Endothelial cell of umbilical vein (primary cell): ENCODE data around the gene IL6ST. TPM values are rescaled to one million over a fixed set of nuclear protein-coding genes. Genes with fewer than 3 reads are reported as not detected.

Source experiments
- BruUV-seq: library from RNA; stranded (reverse); fragments of 400-500 nt; replicated peaks from 2 replicates; lab custom pipeline; 2021; lab: Mats Ljungman, UMichigan
- CTCF ChIA-PET: fragments of 300-600, 350-600 bp; sonication (Branson Sonifier 250); formaldehyde crosslinking; loops from one replicate; lab custom pipeline; 2021; ENCODE audit warnings: antibody characterized with exemption, inconsistent platforms; lab: Charles Lee
- POLR2A ChIA-PET: fragments of 300-600, 350-600 bp; sonication (Branson Sonifier 250); formaldehyde crosslinking; loops from one replicate; lab custom pipeline; 2021; ENCODE audit warnings: antibody characterized with exemption, inconsistent platforms; lab: Charles Lee
- DNase-seq: peaks from one replicate; pipeline ENCODE4 v3.0.0-alpha.2; 2011; ENCODE audit warnings: low read depth, low spot score
- FAIRE-seq: peaks from 2 replicates; lab custom pipeline; 2011; peaks lifted over from hg19 to GRCh38; lab: Jason Lieb, UNC
- H2AFZ ChIP-seq: 2 replicates; pipeline ENCODE4 v1.6.0; 2012; ENCODE audit warnings: low read depth, low read length, control low read depth, inconsistent platforms
- H3K27ac ChIP-seq: 2 replicates; pipeline ENCODE4 v1.5.1; 2011; ENCODE audit warnings: low read depth, mild to moderate bottlenecking, control low read depth, low read length, moderate library complexity; ENCODE audit not compliant: insufficient read depth
- H3K27me3 ChIP-seq, 2 experiments: 2 replicates each; pipeline versions ENCODE4 v1.6.0 to v1.6.1; 2011; ENCODE audit warnings: low read length in 2 of 2, mixed read lengths in 1 of 2; ENCODE audit not compliant: control insufficient read depth in 2 of 2, insufficient read depth in 2 of 2
- H3K36me3 ChIP-seq, 2 experiments: 2 replicates in 1 of 2; 3 replicates in 1 of 2; pipeline ENCODE4 v1.5.1; 2011; ENCODE audit warnings: low read length in 2 of 2, mild to moderate bottlenecking in 1 of 2, moderate library complexity in 1 of 2; ENCODE audit not compliant: control insufficient read depth in 2 of 2, insufficient read depth in 2 of 2; ENCODE audit errors: extremely low read depth in 1 of 2
- H3K4me1 ChIP-seq: 3 replicates; pipeline ENCODE4 v1.5.1; 2011; ENCODE audit warnings: mild to moderate bottlenecking, low read length; ENCODE audit not compliant: control insufficient read depth, insufficient read depth; ENCODE audit errors: extremely low read depth
- H3K4me2 ChIP-seq: 2 replicates; pipeline ENCODE4 v1.6.1; 2011; ENCODE audit warnings: low read length, control low read depth, mixed read lengths; ENCODE audit not compliant: insufficient read depth
- H3K4me3 ChIP-seq, 3 experiments: fragments of 200-600 bp in 1 of 3; sonication (generic), shearing (Covaris generic) in 1 of 3; replicated peaks in 1 of 3; 2 replicates each; pipeline ENCODE4 v1.5.1; 2011 to 2016; ENCODE audit warnings: control low read depth in 3 of 3, low read length in 3 of 3, mild to moderate bottlenecking in 2 of 3, inconsistent platforms in 1 of 3, low read depth in 1 of 3, moderate library complexity in 1 of 3; ENCODE audit not compliant: insufficient read depth in 1 of 3
- H3K79me2 ChIP-seq: 2 replicates; pipeline ENCODE4 v1.6.0; 2012; ENCODE audit warnings: low read length, inconsistent platforms; ENCODE audit not compliant: control insufficient read depth, insufficient read depth
- H3K9ac ChIP-seq: replicated peaks from 2 replicates; pipeline ENCODE3; 2011; ENCODE audit warnings: low read length, control low read depth; ENCODE audit not compliant: insufficient read depth; ENCODE audit errors: extremely low read depth
- H3K9me1 ChIP-seq: replicated peaks from 3 replicates; pipeline ENCODE4 v1.6.0; 2011; ENCODE audit warnings: mild to moderate bottlenecking, low read length; ENCODE audit not compliant: control insufficient read depth, insufficient read depth; ENCODE audit errors: extremely low read depth
- H3K9me3 ChIP-seq: replicated peaks from 2 replicates; pipeline ENCODE4 v1.5.1; 2012; ENCODE audit warnings: low read length, inconsistent platforms; ENCODE audit not compliant: control insufficient read depth, insufficient read depth
- H4K20me1 ChIP-seq: replicated peaks from 2 replicates; pipeline ENCODE3; 2011; ENCODE audit warnings: mild to moderate bottlenecking, low read length; ENCODE audit not compliant: control insufficient read depth, insufficient read depth; ENCODE audit errors: extremely low read depth
- EZH2 ChIP-seq: IDR thresholded peaks from 2 replicates; pipeline ENCODE4 v1.6.1; 2012; ENCODE audit warnings: borderline replicate concordance, low read depth, mild to moderate bottlenecking, moderate library complexity, low read length, inconsistent platforms; ENCODE audit not compliant: severe bottlenecking
- FOS ChIP-seq: IDR thresholded peaks from 2 replicates; pipeline ENCODE4 v1.6.1; 2011; ENCODE audit warnings: mild to moderate bottlenecking, low read length, moderate library complexity, borderline replicate concordance; ENCODE audit not compliant: insufficient read depth
- GATA2 ChIP-seq: IDR thresholded peaks from 2 replicates; pipeline ENCODE4 v1.7.0; 2011; ENCODE audit warnings: low read depth, mild to moderate bottlenecking, moderate library complexity, mixed read lengths, low read length; ENCODE audit not compliant: insufficient read length, insufficient read depth
- JUN ChIP-seq: IDR thresholded peaks from 2 replicates; pipeline ENCODE4 v1.6.1; 2011; ENCODE audit warnings: borderline replicate concordance, low read depth; ENCODE audit not compliant: insufficient read length, insufficient read depth
- MYC ChIP-seq: IDR thresholded peaks from one replicate; pipeline ENCODE4 v1.6.1; 2011; ENCODE audit warnings: mild to moderate bottlenecking, low read depth, low read length
- POLR2A ChIP-seq: IDR thresholded peaks from 2 replicates; pipeline ENCODE4 v1.6.1; 2012; ENCODE audit warnings: low read depth, mild to moderate bottlenecking, control low read depth, low read length
- POLR2AphosphoS5 ChIP-seq: IDR thresholded peaks from 2 replicates; pipeline ENCODE4 v1.6.1; 2012; ENCODE audit warnings: low read depth, mild to moderate bottlenecking, control low read depth, low read length, moderate library complexity; ENCODE audit not compliant: insufficient read depth
- dilution Hi-C: fragments of 300-500 bp; cut with MboI; formaldehyde crosslinking; loops from one replicate; pipeline ENCODE4 v1.15.0; 2019; ENCODE audit warnings: low sequenced_read_pairs; ENCODE audit not compliant: extremely low pct_ligation_motif_present
- intact Hi-C: fragments of 100-400 bp; cut with micrococcal nuclease; formaldehyde crosslinking; loops from one replicate; pipeline ENCODE4 v1.10.0; 2022
- polyA plus RNA-seq, 4 experiments: library from polyadenylated mRNA; depleted of rRNA in 3 of 4; stranded (reverse) in 3 of 4; unstranded in 1 of 4; fragments of >200 nt; gene quantifications; 2 replicates each; pipeline versions ENCODE4 v1.2.1 to v1.2.3, GENCODE V29; 2011 to 2012; ENCODE audit warnings: missing spikeins in 1 of 4
- total RNA-seq: library from RNA; stranded (reverse); gene quantifications from 2 replicates; pipeline ENCODE4 v1.2.3, GENCODE V29; 2021
- TF ChIP-seq, protein P1 (sequence below): IDR thresholded peaks from 2 replicates; pipeline ENCODE4 v1.6.1; 2011; ENCODE audit not compliant: insufficient read depth, insufficient read length
- TF ChIP-seq, protein P2 (sequence below), 2 donors: IDR thresholded peaks; 1 replicate in 1 of 2; 2 replicates in 1 of 2; pipeline ENCODE4 v1.5.1; 2011; ENCODE audit warnings: low read length in 2 of 2, mild to moderate bottlenecking in 2 of 2, moderate library complexity in 2 of 2, control low read depth in 1 of 2, inconsistent platforms in 1 of 2, low read depth in 1 of 2; ENCODE audit not compliant: insufficient read depth in 1 of 2; ENCODE audit errors: extremely low read depth in 1 of 2

The IL6ST gene
- total and polyA plus RNA-seq, 2 donors (not counting 3 experiments of a cell fraction or from before 2014, with no cell fraction given) = 135 to 345 TPM

DNA sequence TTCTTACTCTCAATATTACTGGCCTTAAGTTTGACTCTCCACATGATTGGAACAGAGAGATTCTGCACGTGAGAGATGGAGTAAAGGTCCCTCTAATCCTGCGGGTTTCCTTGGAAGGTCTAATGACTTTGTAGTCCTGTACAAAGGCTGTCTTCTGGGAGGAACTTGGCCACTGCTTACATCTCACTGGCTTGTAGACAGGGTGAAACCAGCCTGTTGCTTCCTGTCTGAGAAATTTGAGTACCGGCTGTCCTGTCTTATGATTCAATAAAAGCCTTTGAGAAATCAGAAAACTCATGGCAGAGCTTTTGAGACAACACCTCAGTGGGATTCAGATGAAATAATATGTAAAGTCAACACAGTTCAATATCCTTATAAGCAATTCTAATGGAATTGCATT is 100.6 kb downstream of the IL6ST start:
- Histone ChIP-seq H3K4me2 (no peak overlapping the region), H3K9ac (no peak overlapping the region), H3K9me3 (no peaks in the 10 kb centered on the region), H3K27ac (no peak overlapping the region), H2AFZ (no peak overlapping the region), H3K4me1 (no peaks in the 10 kb centered on the region), H3K4me3 (no peak overlapping the region), H3K79me2 (no peaks in the 10 kb centered on the region), H3K36me3 (no peaks in the 10 kb centered on the region), H3K27me3 (no peaks in the 10 kb centered on the region), H4K20me1 (no peaks in the 10 kb centered on the region), H3K9me1 (no peaks in the 10 kb centered on the region)
- POLR2A ChIA-PET = no interaction called here
- no peak for FAIRE-seq
- intact Hi-C loops (no loop called here), dilution Hi-C loops (no loop called here)
- BruUV-seq = no TSS peak
- no peak for TF ChIP-seq EZH2
- TF ChIP-seq JUN = no peak
- no peak for TF ChIP-seq FOS
- TF ChIP-seq POLR2AphosphoS5 = no peak
- TF ChIP-seq, protein P1, sequence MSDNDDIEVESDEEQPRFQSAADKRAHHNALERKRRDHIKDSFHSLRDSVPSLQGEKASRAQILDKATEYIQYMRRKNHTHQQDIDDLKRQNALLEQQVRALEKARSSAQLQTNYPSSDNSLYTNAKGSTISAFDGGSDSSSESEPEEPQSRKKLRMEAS = no peak
- TF ChIP-seq POLR2A = no peak
- TF ChIP-seq, protein P2, sequence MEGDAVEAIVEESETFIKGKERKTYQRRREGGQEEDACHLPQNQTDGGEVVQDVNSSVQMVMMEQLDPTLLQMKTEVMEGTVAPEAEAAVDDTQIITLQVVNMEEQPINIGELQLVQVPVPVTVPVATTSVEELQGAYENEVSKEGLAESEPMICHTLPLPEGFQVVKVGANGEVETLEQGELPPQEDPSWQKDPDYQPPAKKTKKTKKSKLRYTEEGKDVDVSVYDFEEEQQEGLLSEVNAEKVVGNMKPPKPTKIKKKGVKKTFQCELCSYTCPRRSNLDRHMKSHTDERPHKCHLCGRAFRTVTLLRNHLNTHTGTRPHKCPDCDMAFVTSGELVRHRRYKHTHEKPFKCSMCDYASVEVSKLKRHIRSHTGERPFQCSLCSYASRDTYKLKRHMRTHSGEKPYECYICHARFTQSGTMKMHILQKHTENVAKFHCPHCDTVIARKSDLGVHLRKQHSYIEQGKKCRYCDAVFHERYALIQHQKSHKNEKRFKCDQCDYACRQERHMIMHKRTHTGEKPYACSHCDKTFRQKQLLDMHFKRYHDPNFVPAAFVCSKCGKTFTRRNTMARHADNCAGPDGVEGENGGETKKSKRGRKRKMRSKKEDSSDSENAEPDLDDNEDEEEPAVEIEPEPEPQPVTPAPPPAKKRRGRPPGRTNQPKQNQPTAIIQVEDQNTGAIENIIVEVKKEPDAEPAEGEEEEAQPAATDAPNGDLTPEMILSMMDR (IDR thresholded peaks at IDR 0.05; ENCODE audit: extremely low read depth in 1 of 2, insufficient read depth in 1 of 2, low read depth in 1 of 2, low read length in 2 of 2) = no peak
- no peak for TF ChIP-seq GATA2
- no peak for TF ChIP-seq MYC
- no peak for DNase-seq
- CTCF ChIA-PET = no interaction called here
